Activated CD4-positive, alpha-beta T cell treated with anti-CD3 and anti-CD28 coated beads, Interleukin-2, Interleukin-4, amounts not matched to agents 100 ng/mL and 50 ng/mL, durations not matched to agents 16 hours and 8 hours (primary cell): ENCODE data around the gene METTL26.
"Not testable (repeated sequence)": the region's sequence is repeated elsewhere in the genome, so short reads cannot be mapped to it uniquely, and the experiment has no call there.

Experiments used
- DNase-seq: peaks from one replicate; pipeline ENCODE4 v3.0.0-alpha.2; 2020; ENCODE audit warnings: low spot score

METTL26 gene

GRCh38 chr16:625117-625976 is 10.8 kb downstream of the METTL26 start:
- no peak for DNase-seq

- no peak for DNase-seq
Observed at GRCh38 chr16:624526-625070, 11.5 kb downstream of the METTL26 start.

- DNase-seq, result no peak
Observed at GRCh38 chr16:622920-623280, 13.2 kb downstream of the METTL26 start.

- DNase-seq, result no peak
Observed at GRCh38 chr16:621526-622105, 14.5 kb downstream of the METTL26 start.

- DNase-seq, result no peak
Observed at GRCh38 chr16:620700-621525, 15.2 kb downstream of the METTL26 start.

- DNase-seq, result no peak
Observed at GRCh38 chr16:619476-620100, 16.5 kb downstream of the METTL26 start.

- DNase-seq, result no peak
Observed at GRCh38 chr16:617855-618254, 18.2 kb downstream of the METTL26 start.

- DNase-seq, result no peak
Observed at GRCh38 chr16:616733-617586, 19.1 kb downstream of the METTL26 start.

GRCh38 chr16:615122-615521 is 21.0 kb downstream of the METTL26 start:
- DNase-seq, result no peak

GRCh38 chr16:610513-611381 is 25.4 kb downstream of the METTL26 start:
- peak; percentile 31 for DNase-seq

- DNase-seq, result no peak
Observed at GRCh38 chr16:609984-610383, 26.1 kb downstream of the METTL26 start.

GRCh38 chr16:609316-609715 is 26.8 kb downstream of the METTL26 start:
- no peak for DNase-seq

- DNase-seq, result no peak
Observed at GRCh38 chr16:608019-608418, 28.1 kb downstream of the METTL26 start.

- DNase-seq, result no peak
Observed at GRCh38 chr16:606656-607307, 29.3 kb downstream of the METTL26 start.

- DNase-seq, result no peak
Observed at GRCh38 chr16:603933-604332, 32.2 kb downstream of the METTL26 start.

GRCh38 chr16:600781-601180 is 35.3 kb downstream of the METTL26 start:
- no peak for DNase-seq

- no peak for DNase-seq
Observed at GRCh38 chr16:598823-599739, 37.0 kb downstream of the METTL26 start.

GRCh38 chr16:597655-598054 is 38.5 kb downstream of the METTL26 start:
- DNase-seq, result not testable (repeated sequence)

- no peak for DNase-seq
Observed at GRCh38 chr16:596736-597060, 39.4 kb downstream of the METTL26 start.
